Sigmoid colon (tissue), 4 donors: ENCODE results near the gene CEP95.

ENCODE experiments used
- EP300 ChIP-seq, 4 donors: sonication (generic); formaldehyde crosslinking; IDR thresholded peaks; one replicate each; pipeline ENCODE4 v1.6.1; 2017; ENCODE audit warnings: antibody characterized with exemption in 4 of 4
- POLR2A ChIP-seq, 2 donors: fragments of 450-650 bp; IDR thresholded peaks; one replicate each; pipeline ENCODE4 v1.6.1; 2016; ENCODE audit warnings: antibody characterized with exemption in 2 of 2, mild to moderate bottlenecking in 2 of 2, moderate library complexity in 2 of 2
- POLR2AphosphoS5 ChIP-seq, 4 donors: sonication (generic); formaldehyde crosslinking; IDR thresholded peaks; one replicate each; pipeline ENCODE4 v1.6.1; 2017; ENCODE audit warnings: antibody characterized with exemption in 4 of 4
- TF ChIP-seq, protein P1 (sequence below), 4 experiments: fragments of 450-650 bp in 3 of 4; fragments of 200-600 bp in 1 of 4; IDR thresholded peaks; one replicate each; pipeline ENCODE4 v1.5.1; 2016 to 2019; ENCODE audit warnings: antibody characterized with exemption in 4 of 4, mild to moderate bottlenecking in 3 of 4, moderate library complexity in 2 of 4

DNA sequence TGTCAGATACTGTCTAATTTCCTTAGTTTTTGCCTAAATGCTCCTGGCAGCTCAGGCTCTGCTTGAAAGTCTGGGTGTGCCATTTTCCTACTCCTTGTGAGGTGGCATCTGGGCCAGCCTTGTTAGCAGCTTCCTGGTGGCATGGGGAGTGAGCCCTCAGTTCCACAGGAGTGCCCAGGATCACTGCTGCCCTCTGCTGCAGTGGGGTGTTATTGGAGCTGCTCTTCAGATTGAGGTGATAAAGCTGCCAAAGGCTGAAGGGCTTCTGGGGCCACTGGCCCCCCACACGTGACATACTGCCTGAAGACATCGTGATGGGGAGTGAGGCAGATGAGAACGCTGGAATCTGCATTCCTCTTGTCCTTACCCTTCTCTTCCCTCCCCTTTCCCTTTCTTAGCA lies 27.4 kb downstream of the CEP95 start:
- TF ChIP-seq EP300 (IDR thresholded peaks at IDR 0.05) (no peak), POLR2A (IDR thresholded peaks at IDR 0.05) (no peak), POLR2AphosphoS5 (IDR thresholded peaks at IDR 0.05) (no peak)
- TF ChIP-seq, protein P1, sequence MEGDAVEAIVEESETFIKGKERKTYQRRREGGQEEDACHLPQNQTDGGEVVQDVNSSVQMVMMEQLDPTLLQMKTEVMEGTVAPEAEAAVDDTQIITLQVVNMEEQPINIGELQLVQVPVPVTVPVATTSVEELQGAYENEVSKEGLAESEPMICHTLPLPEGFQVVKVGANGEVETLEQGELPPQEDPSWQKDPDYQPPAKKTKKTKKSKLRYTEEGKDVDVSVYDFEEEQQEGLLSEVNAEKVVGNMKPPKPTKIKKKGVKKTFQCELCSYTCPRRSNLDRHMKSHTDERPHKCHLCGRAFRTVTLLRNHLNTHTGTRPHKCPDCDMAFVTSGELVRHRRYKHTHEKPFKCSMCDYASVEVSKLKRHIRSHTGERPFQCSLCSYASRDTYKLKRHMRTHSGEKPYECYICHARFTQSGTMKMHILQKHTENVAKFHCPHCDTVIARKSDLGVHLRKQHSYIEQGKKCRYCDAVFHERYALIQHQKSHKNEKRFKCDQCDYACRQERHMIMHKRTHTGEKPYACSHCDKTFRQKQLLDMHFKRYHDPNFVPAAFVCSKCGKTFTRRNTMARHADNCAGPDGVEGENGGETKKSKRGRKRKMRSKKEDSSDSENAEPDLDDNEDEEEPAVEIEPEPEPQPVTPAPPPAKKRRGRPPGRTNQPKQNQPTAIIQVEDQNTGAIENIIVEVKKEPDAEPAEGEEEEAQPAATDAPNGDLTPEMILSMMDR (IDR thresholded peaks at IDR 0.05), result no peak
